Cardiac fibroblast (primary cell): Measurements from ENCODE around the gene AFF3.
"Not testable (repeated sequence)": the region's sequence is repeated elsewhere in the genome, so short reads cannot be mapped to it uniquely, and the experiment has no call there.

Source experiments
- DNase-seq, 2 donors: peaks; one replicate each; pipeline versions ENCODE4 v3.0.0 to v3.0.0-alpha.2; 2010; ENCODE audit warnings: low read depth in 2 of 2
- H3K4me3 ChIP-seq, 2 donors: replicated peaks in 1 of 2; 1 replicate in 1 of 2; 2 replicates in 1 of 2; pipeline ENCODE4 v1.5.1; 2011; ENCODE audit warnings: low read depth in 2 of 2, low read length in 2 of 2, mild to moderate bottlenecking in 2 of 2, moderate library complexity in 1 of 2
- TF ChIP-seq, protein P1 (sequence below): IDR thresholded peaks from one replicate; pipeline ENCODE4 v1.5.1; 2011; ENCODE audit warnings: low read depth, mild to moderate bottlenecking, low read length, inconsistent platforms

Gene AFF3

DNA sequence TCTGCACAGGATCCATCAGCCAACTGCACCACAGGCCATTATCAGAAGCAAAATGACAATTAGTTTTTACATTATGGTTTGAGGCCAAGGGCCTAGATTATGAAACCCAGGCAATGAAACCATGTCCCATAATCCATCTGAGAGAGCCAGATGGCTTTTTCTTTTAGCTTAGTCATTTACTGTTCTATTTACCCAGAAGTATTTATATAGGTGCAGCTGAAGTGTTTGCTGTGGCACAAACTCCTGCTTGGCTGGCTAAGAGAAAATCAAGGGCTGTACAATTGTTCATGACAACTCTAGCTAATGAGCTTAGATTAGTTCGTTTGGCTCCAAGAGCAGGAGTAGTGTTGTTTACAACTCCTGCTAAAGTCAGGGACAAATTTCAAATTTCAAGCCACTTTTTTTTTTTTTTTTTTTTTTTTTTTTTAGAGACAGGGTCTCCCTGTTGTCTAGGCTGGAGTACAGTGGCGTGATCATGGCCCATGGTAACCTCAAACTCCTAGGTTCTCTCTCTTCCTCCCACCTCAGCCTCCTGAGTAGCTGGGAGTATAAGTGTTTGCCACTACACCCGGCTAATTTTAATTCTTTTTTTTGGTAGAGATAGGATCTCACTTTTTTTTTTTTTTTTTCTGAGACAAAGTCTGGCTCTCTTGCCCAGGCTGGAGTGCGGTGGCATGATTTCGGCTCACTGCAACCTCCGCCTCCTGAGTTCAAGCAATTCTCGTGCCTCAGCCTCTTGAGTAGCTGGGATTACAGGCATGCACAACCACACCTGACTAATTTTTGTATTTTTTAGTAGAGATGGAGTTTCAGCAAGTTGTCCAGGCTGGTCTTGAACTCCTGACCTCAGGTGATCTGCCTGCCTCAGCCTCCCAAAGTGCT is 634.2 kb downstream of the AFF3 start:
- TF ChIP-seq, protein P1, sequence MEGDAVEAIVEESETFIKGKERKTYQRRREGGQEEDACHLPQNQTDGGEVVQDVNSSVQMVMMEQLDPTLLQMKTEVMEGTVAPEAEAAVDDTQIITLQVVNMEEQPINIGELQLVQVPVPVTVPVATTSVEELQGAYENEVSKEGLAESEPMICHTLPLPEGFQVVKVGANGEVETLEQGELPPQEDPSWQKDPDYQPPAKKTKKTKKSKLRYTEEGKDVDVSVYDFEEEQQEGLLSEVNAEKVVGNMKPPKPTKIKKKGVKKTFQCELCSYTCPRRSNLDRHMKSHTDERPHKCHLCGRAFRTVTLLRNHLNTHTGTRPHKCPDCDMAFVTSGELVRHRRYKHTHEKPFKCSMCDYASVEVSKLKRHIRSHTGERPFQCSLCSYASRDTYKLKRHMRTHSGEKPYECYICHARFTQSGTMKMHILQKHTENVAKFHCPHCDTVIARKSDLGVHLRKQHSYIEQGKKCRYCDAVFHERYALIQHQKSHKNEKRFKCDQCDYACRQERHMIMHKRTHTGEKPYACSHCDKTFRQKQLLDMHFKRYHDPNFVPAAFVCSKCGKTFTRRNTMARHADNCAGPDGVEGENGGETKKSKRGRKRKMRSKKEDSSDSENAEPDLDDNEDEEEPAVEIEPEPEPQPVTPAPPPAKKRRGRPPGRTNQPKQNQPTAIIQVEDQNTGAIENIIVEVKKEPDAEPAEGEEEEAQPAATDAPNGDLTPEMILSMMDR: no peak

GRCh38 chr2:99504844-99505584 is 637.4 kb downstream of the AFF3 start:
- no peak for DNase-seq
- H3K4me3 ChIP-seq: no peak overlapping the region
- TF ChIP-seq, protein P1: no peak

More for the DNA sequence above, 634.2 kb downstream of the AFF3 start:
- no peak overlapping the region for H3K4me3 ChIP-seq
- DNase-seq: no peak

GRCh38 chr2:99503662-99504416 is 638.6 kb downstream of the AFF3 start:
- H3K4me3 ChIP-seq, DNase-seq: not testable (repeated sequence)

DNA sequence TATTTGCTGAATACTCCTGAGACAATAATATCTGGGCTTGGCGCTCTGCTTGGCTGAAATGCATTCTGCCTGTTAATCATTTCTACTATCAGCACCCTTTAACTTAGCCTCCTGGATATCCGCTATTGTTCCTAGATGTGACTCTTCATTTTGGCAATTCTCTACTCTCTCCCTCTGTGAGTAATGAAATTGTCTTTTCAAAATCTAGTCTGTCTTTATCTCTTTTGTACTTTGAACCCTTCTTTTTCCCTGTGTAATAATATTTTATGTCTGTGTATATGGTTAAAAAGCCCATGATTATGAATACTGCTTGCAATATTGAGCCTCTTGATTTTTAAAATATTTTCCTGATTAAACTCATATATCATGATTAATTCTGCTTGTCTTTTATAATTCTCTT is 646.4 kb downstream of the AFF3 start:
- TF ChIP-seq, protein P1: no peak
- H3K4me3 ChIP-seq: no peak overlapping the region
- no peak for DNase-seq
